ENCODE data around the gene NXN. TPM values are rescaled to one million over a fixed set of nuclear protein-coding genes. Genes with fewer than 3 reads are reported as not detected.
"Not testable (repeated sequence)": the region's sequence is repeated elsewhere in the genome, so short reads cannot be mapped to it uniquely, and the experiment has no call there.

Gene NXN
- total and polyA plus RNA-seq, 4 experiments from 2014 or later = 0.55 to 2.7 (median 1.9) TPM

DNA sequence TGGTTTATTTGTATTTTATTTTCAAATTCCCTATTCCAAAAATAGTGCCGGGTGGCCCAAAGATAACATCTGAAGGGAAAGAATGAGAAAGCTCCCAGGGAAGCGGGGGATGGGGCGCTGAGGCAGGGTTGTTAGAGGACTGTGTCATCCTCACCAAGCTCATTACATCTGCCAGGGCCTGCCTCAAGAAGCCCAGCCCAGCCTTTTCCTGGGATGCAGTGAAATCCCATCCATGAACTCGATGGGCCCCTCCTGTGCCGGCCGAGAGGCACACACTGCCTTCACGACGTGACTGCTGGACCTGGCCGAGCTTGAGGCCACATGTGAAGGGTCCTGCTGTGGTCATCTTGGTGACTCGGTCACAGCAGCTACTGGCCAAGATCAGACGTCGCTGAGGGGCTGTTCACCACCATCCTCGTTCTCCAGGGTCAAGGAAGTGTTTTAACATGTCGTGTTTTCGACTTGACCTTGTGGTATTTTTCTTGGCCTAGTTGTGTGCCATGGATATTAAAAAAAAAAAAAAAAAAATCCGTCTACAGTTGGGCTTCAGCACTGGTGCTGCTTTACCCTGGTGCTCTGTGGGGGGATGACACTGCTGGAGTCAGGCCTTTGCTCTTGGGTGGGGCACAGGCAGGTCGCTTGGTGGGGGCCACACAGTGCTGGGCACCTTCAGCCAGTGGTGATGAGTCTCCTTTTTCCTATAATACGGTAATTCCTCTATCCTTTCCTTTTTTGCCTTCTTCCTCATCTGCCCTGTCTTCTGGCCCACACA, 22.2 kb upstream of the NXN start:
- H3K4me1 ChIP-seq (ENCODE audit: insufficient read depth, low read length) = peaks cover 18% of the 10 kb centered on the region
- CTCF ChIA-PET (ENCODE audit: partially characterized antibody) = interaction anchor here (0.7 kb wide), 1 partner anchor 21 kb away, joined by 3 read pairs; no protein-coding TSS in a partner anchor
- H3K27ac Mint-ChIP-seq = peak overlapping the region in 2 of 7 donors; percentile 73 to 80
- POLR2A ChIA-PET (ENCODE audit: partially characterized antibody) = no interaction called here
- H3K36me3 ChIP-seq (ENCODE audit: insufficient read depth, low read length) = peaks cover 56% of the 10 kb centered on the region
- H3K4me3 Mint-ChIP-seq = no peak overlapping the region
- intact Hi-C loops (cut with micrococcal nuclease) = no loop called here
- no peaks in the 10 kb centered on the region for H3K27me3 ChIP-seq (ENCODE audit: insufficient read depth, low read length)
- peaks cover 0 to 4% (median 0%) of the 10 kb centered on the region in 8 donors for H3K9me3 Mint-ChIP-seq
- no peaks in the 10 kb centered on the region for H3K27me3 Mint-ChIP-seq
- H3K9me3 ChIP-seq (ENCODE audit: control insufficient read depth in 1 of 2, low read length in 2 of 2) = no peaks in the 10 kb centered on the region
- H3K4me1 Mint-ChIP-seq = peaks cover 12 to 29% (median 20%) of the 10 kb centered on the region in 4 donors
- H3K27ac ChIP-seq (ENCODE audit: low read depth, low read length) = no peak overlapping the region
- no peak for DNase-seq
- H3K36me3 Mint-ChIP-seq = peaks cover 32 to 59% of the 10 kb centered on the region in 2 donors
- H3K4me3 ChIP-seq (ENCODE audit: low read length in 2 of 2) = no peak overlapping the region

DNA sequence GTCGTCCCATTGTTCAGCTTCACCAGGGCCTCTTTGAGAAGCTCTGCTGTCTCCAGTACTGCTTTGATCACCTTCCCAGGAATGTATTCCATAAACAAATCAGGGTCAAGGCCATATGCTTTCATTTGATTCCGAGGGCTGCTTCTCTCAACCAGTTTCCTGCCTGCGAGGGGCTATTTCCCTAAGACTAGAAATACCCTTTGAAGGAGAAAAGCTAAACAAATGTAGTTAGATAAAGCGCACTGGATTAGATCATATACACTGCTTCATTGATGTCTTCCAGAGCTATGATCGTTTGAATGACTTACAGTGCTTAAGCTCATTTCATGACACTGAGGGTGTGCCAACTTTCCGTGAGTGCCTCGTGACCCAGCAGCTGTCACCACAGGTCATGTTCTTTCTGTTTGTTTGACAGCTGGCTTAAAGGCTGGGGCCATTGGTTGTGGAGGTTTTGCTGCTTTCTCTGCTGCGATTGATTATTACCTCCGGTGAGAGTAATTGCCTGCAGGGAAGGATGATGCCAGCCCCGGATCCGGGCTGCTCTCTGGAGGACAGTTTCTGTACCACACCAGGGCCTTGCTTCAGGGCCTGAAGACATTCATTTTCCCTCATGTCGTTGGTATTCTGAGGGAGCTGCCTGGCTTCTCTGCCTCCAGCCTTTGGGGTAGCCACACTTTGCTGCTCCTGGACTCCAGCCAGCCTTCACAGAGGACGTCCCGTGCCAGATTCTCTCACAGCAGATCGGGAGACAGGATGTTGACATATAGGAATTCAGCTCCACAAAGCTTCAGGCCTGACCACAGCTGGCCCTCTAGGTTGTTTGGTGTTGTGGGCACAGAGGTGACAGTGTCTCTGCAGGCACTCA, 21.3 kb upstream of the NXN start:
- Mint-ChIP-seq H3K4me3 (no peak overlapping the region), H3K27me3 (no peaks in the 10 kb centered on the region), H3K36me3 (peaks cover 32 to 60% of the 10 kb centered on the region in 2 donors), H3K9me3 (peaks cover 0 to 6% (median 0%) of the 10 kb centered on the region in 8 donors), H3K4me1 (peaks cover 13 to 34% (median 23%) of the 10 kb centered on the region in 4 donors), H3K27ac (peak overlapping the region in 2 of 7 donors; percentile 18 to 29)
- POLR2A ChIA-PET (ENCODE audit: partially characterized antibody) = interaction anchor here (0.7 to 1.2 kb wide), 2 partner anchors 14 to 20 kb away, joined by 3 read pairs; no protein-coding TSS in a partner anchor
- DNase-seq = no peak
- Histone ChIP-seq H3K4me3 (ENCODE audit: low read length in 2 of 2) (no peak overlapping the region), H3K36me3 (ENCODE audit: insufficient read depth, low read length) (peaks cover 50% of the 10 kb centered on the region), H3K9me3 (ENCODE audit: control insufficient read depth in 1 of 2, low read length in 2 of 2) (no peaks in the 10 kb centered on the region), H3K4me1 (ENCODE audit: insufficient read depth, low read length) (peaks cover 18% of the 10 kb centered on the region), H3K27ac (ENCODE audit: low read depth, low read length) (no peak overlapping the region), H3K27me3 (ENCODE audit: insufficient read depth, low read length) (no peaks in the 10 kb centered on the region)
- intact Hi-C loops (cut with micrococcal nuclease) = no loop called here
- CTCF ChIA-PET (ENCODE audit: partially characterized antibody) = interaction anchor here (0.7 to 2.1 kb wide), 5 partner anchors 20 to 218 kb away, joined by 3 to 7 read pairs (median 3); partner anchors contain the start of genes GLOD4 and MRM3

DNA sequence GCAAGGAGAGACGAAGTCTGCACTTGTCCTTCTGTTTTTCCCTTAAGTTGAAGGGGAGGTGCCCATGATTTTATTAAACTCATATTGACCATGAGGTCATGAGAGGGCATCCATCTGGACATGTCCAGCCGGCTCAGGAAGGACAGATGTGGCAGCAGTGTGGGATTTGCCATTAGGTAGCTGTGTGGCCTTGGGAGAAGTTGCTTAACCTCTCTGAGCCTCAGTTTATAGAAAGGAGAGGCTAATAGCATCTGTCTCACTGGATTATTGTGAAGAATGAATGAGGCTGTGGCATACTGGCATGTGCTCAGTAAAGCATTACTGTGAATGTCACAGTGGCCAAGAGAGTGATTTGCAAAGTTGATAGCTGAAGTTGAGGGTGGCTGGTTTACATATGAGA, 18.5 kb upstream of the NXN start:
- intact Hi-C loops (cut with micrococcal nuclease) = loop anchor here (5.0 kb wide), 1 partner anchor 586 kb away; a partner anchor contains a TSS
- ChIA-PET CTCF (ENCODE audit: partially characterized antibody) (interaction anchor here (1.6 to 3.1 kb wide), 2 partner anchors 18 to 123 kb away, joined by 4 to 30 read pairs; partner anchors contain the start of gene NXN), POLR2A (ENCODE audit: partially characterized antibody) (interaction anchor here (3.7 kb wide), 1 partner anchor 216 kb away, joined by 29 read pairs; the partner anchor contains the start of genes GLOD4 and MRM3)
- Mint-ChIP-seq H3K4me3 (peak overlapping the region; percentile 96 to 99 (median 98)), H3K9me3 (peaks cover 0 to 18% (median 11%) of the 10 kb centered on the region in 8 donors), H3K4me1 (peaks cover 13 to 34% (median 23%) of the 10 kb centered on the region in 4 donors), H3K36me3 (peaks cover 25 to 40% of the 10 kb centered on the region in 2 donors), H3K27me3 (no peaks in the 10 kb centered on the region), H3K27ac (peak overlapping the region; percentile 74 to 96 (median 81))
- H3K36me3 ChIP-seq (ENCODE audit: insufficient read depth, low read length) = peaks cover 35% of the 10 kb centered on the region
- no peaks in the 10 kb centered on the region for H3K27me3 ChIP-seq (ENCODE audit: insufficient read depth, low read length)
- H3K9me3 ChIP-seq (ENCODE audit: control insufficient read depth in 1 of 2, low read length in 2 of 2) = peaks cover 0 to 11% of the 10 kb centered on the region in 2 donors
- H3K4me3 ChIP-seq (ENCODE audit: low read length in 2 of 2) = peak overlapping the region in 1 of 2 donors; percentile 84
- no peak for DNase-seq
- H3K27ac ChIP-seq (ENCODE audit: low read depth, low read length) = no peak overlapping the region
- H3K4me1 ChIP-seq (ENCODE audit: insufficient read depth, low read length) = peaks cover 18% of the 10 kb centered on the region

DNA sequence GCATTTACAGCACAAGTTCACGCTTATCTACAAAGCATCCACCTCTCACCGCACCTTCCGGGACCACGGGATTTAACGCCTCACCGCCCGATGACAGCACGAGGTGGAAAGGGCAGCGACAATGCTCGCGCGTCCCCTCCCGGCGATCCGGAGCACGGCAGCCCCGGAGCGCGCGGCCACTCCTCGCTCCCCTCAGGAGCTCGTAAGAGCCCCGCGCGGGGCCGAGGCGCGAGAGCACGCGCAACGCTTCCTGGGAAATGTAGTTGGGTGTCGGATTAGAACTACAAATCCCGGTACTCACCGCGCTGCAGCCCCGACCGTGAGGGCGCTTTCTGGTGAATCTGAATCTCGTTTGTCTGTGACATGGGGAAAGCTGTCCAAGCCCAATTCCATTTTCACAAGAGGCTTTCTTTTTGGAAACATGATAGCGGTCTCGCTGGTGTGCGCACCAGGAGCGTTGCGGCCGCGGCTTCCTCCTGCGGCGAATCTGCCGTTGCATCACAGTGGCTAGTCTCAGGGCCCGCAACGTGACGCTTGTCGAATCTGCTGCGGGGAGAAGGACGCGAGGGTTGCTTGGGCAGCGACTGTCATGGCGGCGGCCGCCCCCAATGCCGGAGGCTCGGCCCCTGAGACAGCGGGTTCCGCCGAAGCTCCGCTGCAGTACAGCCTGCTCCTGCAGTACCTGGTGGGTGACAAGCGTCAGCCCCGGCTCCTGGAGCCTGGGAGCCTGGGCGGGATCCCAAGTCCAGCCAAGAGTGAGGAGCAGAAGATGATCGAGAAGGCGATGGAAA, 17.2 kb upstream of the NXN start, which contains the start of gene TIMM22:
Gene TIMM22 (plus strand): TSS at position 576 of the 791 bp plus-strand sequence. CDS start 14 bp downstream, at position 590.
- peak; percentile 94 to 95 (median 95) for DNase-seq
- Mint-ChIP-seq H3K27me3 (no peaks in the 10 kb centered on the region), H3K27ac (peak within 1 kb of the TSS; percentile 96 to 99 (median 99)), H3K36me3 (peaks cover 19 to 28% of the 10 kb centered on the region in 2 donors), H3K4me1 (peaks cover 13 to 34% (median 22%) of the 10 kb centered on the region in 4 donors), H3K9me3 (peaks cover 0 to 27% (median 14%) of the 10 kb centered on the region in 8 donors), H3K4me3 (peak within 1 kb of the TSS; percentile 96 to 99 (median 98))
- POLR2A ChIA-PET (ENCODE audit: partially characterized antibody) = interaction anchor here (0.7 to 3.7 kb wide), 17 partner anchors 9 to 584 kb away, joined by 3 to 41 read pairs (median 4); partner anchors contain the start of genes GEMIN4, GLOD4, MRM3 and NXN
- Histone ChIP-seq H3K27ac (ENCODE audit: low read depth, low read length) (peak within 1 kb of the TSS; percentile 83), H3K4me1 (ENCODE audit: insufficient read depth, low read length) (peaks cover 18% of the 10 kb centered on the region), H3K4me3 (ENCODE audit: low read length in 2 of 2) (peak within 1 kb of the TSS; percentile 84 to 99), H3K36me3 (ENCODE audit: insufficient read depth, low read length) (peaks cover 21% of the 10 kb centered on the region), H3K27me3 (ENCODE audit: insufficient read depth, low read length) (no peaks in the 10 kb centered on the region), H3K9me3 (ENCODE audit: control insufficient read depth in 1 of 2, low read length in 2 of 2) (peaks cover 0 to 14% of the 10 kb centered on the region in 2 donors)
- CTCF ChIA-PET (ENCODE audit: partially characterized antibody) = interaction anchor here (0.7 to 3.1 kb wide), 17 partner anchors 14 to 610 kb away, joined by 3 to 30 read pairs (median 4); partner anchors contain the start of genes GEMIN4, GLOD4, MRM3 and NXN
- intact Hi-C loops (cut with micrococcal nuclease) = loop anchor here (1.0 to 5.0 kb wide), 7 partner anchors 15 to 720 kb away; partner anchors contain the start of genes GLOD4, MRM3 and VPS53

DNA sequence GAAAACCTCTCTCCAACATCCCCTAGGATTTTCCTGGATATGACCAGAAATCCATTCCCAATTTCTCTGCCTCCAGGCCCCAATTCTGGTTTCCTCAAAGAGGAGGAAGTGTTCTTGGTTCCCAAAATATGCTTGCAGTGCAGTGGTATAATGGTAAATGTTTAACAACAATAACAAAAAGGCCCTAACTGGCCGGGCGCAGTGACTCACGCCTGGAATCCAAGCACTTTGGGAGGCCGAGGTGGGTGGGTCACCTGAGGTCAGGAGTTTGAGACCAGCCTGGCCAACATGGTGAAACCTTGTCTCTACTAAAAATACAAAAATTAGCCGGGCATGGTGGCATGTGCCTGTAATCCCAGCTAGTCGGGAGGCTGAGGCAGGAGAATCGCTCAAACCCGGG, 15.7 kb upstream of the NXN start:
- not testable (repeated sequence) for H3K4me3 Mint-ChIP-seq; H3K27ac Mint-ChIP-seq; H3K36me3 ChIP-seq (ENCODE audit: insufficient read depth, low read length); H3K27ac ChIP-seq (ENCODE audit: low read depth, low read length); H3K27me3 ChIP-seq (ENCODE audit: insufficient read depth, low read length); H3K27me3 Mint-ChIP-seq; DNase-seq; H3K4me3 ChIP-seq (ENCODE audit: low read length in 2 of 2)
- Mint-ChIP-seq H3K4me1 (peaks cover 13 to 31% (median 22%) of the 10 kb centered on the region in 4 donors), H3K36me3 (peaks cover 8 to 13% of the 10 kb centered on the region in 2 donors), H3K9me3 (peaks cover 0 to 27% (median 14%) of the 10 kb centered on the region in 8 donors)
- intact Hi-C loops (cut with micrococcal nuclease) = loop anchor here (5.0 kb wide), 1 partner anchor 583 kb away; a partner anchor contains a TSS
- H3K4me1 ChIP-seq (ENCODE audit: insufficient read depth, low read length) = peaks cover 18% of the 10 kb centered on the region
- POLR2A ChIA-PET (ENCODE audit: partially characterized antibody) = interaction anchor here (1.5 kb wide), 1 partner anchor 579 kb away, joined by 3 read pairs; no protein-coding TSS in a partner anchor
- H3K9me3 ChIP-seq (ENCODE audit: control insufficient read depth in 1 of 2, low read length in 2 of 2) = peaks cover 0 to 14% of the 10 kb centered on the region in 2 donors
- CTCF ChIA-PET (ENCODE audit: partially characterized antibody) = interaction anchor here (1.2 to 2.1 kb wide), 3 partner anchors 116 to 583 kb away, joined by 3 to 18 read pairs (median 11); partner anchors contain the start of genes GLOD4 and MRM3

DNA sequence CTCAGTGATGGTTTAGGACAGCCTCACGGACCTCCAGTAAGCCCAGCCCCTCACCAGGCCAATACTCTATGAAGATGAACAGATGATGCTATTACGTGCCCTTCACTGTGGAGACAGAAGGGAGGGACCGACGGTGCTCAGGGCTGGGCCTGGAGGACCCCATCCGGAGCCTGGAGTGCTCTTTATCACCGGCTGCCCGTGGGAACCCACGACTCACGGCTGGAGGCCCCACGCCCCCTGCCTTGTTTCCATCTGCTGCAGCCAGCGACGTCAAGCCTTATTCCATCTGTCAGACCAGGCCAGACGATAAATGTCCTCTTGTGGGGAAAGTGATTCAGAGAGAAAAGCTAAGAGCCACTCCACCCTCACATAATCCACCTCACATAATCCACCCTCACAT, 13.4 kb upstream of the NXN start:
- DNase-seq = no peak
- Histone ChIP-seq H3K27ac (ENCODE audit: low read depth, low read length) (no peak overlapping the region), H3K9me3 (ENCODE audit: control insufficient read depth in 1 of 2, low read length in 2 of 2) (peaks cover 0 to 14% of the 10 kb centered on the region in 2 donors), H3K4me1 (ENCODE audit: insufficient read depth, low read length) (peaks cover 7% of the 10 kb centered on the region), H3K27me3 (ENCODE audit: insufficient read depth, low read length) (no peaks in the 10 kb centered on the region), H3K4me3 (ENCODE audit: low read length in 2 of 2) (no peak overlapping the region), H3K36me3 (ENCODE audit: insufficient read depth, low read length) (no peaks in the 10 kb centered on the region)
- peaks cover 4 to 14% (median 10%) of the 10 kb centered on the region in 4 donors for H3K4me1 Mint-ChIP-seq
- H3K4me3 Mint-ChIP-seq = no peak overlapping the region
- POLR2A ChIA-PET (ENCODE audit: partially characterized antibody) = no interaction called here
- peaks cover 0 to 27% (median 14%) of the 10 kb centered on the region in 8 donors for H3K9me3 Mint-ChIP-seq
- H3K27ac Mint-ChIP-seq = no peak overlapping the region
- no peaks in the 10 kb centered on the region for H3K27me3 Mint-ChIP-seq
- H3K36me3 Mint-ChIP-seq = peaks cover 0 to 6% of the 10 kb centered on the region in 2 donors
- intact Hi-C loops (cut with micrococcal nuclease) = no loop called here
- CTCF ChIA-PET (ENCODE audit: partially characterized antibody) = interaction anchor here (1.5 kb wide), 1 partner anchor 12 kb away, joined by 7 read pairs; no protein-coding TSS in a partner anchor
